Measurements from ENCODE around the gene GPR160.

The GPR160 gene

GRCh38 chr3:170023165-170023564 lies 14.6 kb upstream of the GPR160 start:
- TF ChIP-seq CTCF (IDR thresholded peaks at IDR 0.05; ENCODE audit: control extremely low read depth, extremely low read depth, low read depth, missing control alignments), result no peak
- ChIA-PET POLR2A (no interaction called here), CTCF (interaction anchor here (0.6 to 2.0 kb wide), 3 partner anchors 11 to 20 kb away, joined by 3 to 6 read pairs (median 3); no protein-coding TSS in a partner anchor)
- DNase-seq (ENCODE audit: extremely low spot score), result no peak

- no peak for TF ChIP-seq CTCF (IDR thresholded peaks at IDR 0.05; ENCODE audit: control extremely low read depth, extremely low read depth, low read depth, missing control alignments)
- ChIA-PET CTCF (interaction anchor here (1.6 kb wide), 1 partner anchor 13 kb away, joined by 3 read pairs; no protein-coding TSS in a partner anchor), POLR2A (no interaction called here)
- DNase-seq (ENCODE audit: extremely low spot score), result no peak
Measured at GRCh38 chr3:170024581-170024980, 13.2 kb upstream of the GPR160 start.

- no peak for DNase-seq (ENCODE audit: extremely low spot score)
- POLR2A ChIA-PET, result no interaction called here
- no peak for TF ChIP-seq CTCF (IDR thresholded peaks at IDR 0.05; ENCODE audit: control extremely low read depth, extremely low read depth, low read depth, missing control alignments)
- CTCF ChIA-PET, result no interaction called here
Measured at GRCh38 chr3:170027233-170028102, 10.3 kb upstream of the GPR160 start.

- CTCF ChIA-PET, result interaction anchor here (0.9 to 1.8 kb wide), 3 partner anchors 10 to 19 kb away, joined by 3 to 5 read pairs (median 3); no protein-coding TSS in a partner anchor
- POLR2A ChIA-PET, result no interaction called here
- no peak for DNase-seq (ENCODE audit: extremely low spot score)
- no peak for TF ChIP-seq CTCF (IDR thresholded peaks at IDR 0.05; ENCODE audit: control extremely low read depth, extremely low read depth, low read depth, missing control alignments)
Measured at GRCh38 chr3:170033489-170033888, 4.3 kb upstream of the GPR160 start.

GRCh38 chr3:170038434-170039110 lies 777 bp downstream of the GPR160 start:
- POLR2A ChIA-PET, result no interaction called here

More at GRCh38 chr3:170038434-170039110, 777 bp downstream of the GPR160 start:
- peak; percentile 44 for DNase-seq (ENCODE audit: extremely low spot score)
- peak; percentile 9 for TF ChIP-seq CTCF (IDR thresholded peaks at IDR 0.05; ENCODE audit: control extremely low read depth, extremely low read depth, low read depth, missing control alignments)
- CTCF ChIA-PET, result interaction anchor here (0.7 to 2.9 kb wide), 10 partner anchors 9 to 41 kb away, joined by 3 to 24 read pairs (median 4); no protein-coding TSS in a partner anchor
